Karpas-422 (cell line): ENCODE results near the gene GUCY1A2. TPM values are rescaled to one million over a fixed set of nuclear protein-coding genes. Genes with fewer than 3 reads are reported as not detected.

ENCODE experiments used
- DNase-seq: peaks from one replicate; pipeline ENCODE4 v3.0.0-alpha.2; 2015
- H2AFZ ChIP-seq: fragments of 200-600 bp; sonication (generic); 2 replicates; pipeline ENCODE4 v1.6.1; 2014; ENCODE audit warnings: antibody characterized with exemption, low read length, mixed read lengths
- H3K27ac ChIP-seq: fragments of 200-600 bp; sonication (generic); 2 replicates; pipeline ENCODE4 v1.5.1; 2014; ENCODE audit warnings: mild to moderate bottlenecking, low read length, moderate library complexity
- H3K27me3 ChIP-seq: fragments of 200-600 bp; sonication (generic); 2 replicates; pipeline ENCODE4 v1.6.1; 2014; ENCODE audit warnings: low read length, mixed read lengths
- H3K36me3 ChIP-seq: fragments of 200-600 bp; sonication (generic); 2 replicates; pipeline ENCODE4 v1.6.1; 2014; ENCODE audit warnings: low read length, mixed read lengths; ENCODE audit not compliant: insufficient read depth
- H3K4me1 ChIP-seq: fragments of 200-600 bp; sonication (generic); 2 replicates; pipeline ENCODE4 v1.6.1; 2014; ENCODE audit warnings: mild to moderate bottlenecking, low read length, mixed read lengths
- H3K4me2 ChIP-seq: fragments of 200-600 bp; sonication (generic); 2 replicates; pipeline ENCODE4 v1.6.1; 2014; ENCODE audit warnings: low read length, low read depth, mild to moderate bottlenecking; ENCODE audit not compliant: poor library complexity, severe bottlenecking
- H3K4me3 ChIP-seq: fragments of 200-600 bp; sonication (generic); 2 replicates; pipeline ENCODE4 v1.5.1; 2014; ENCODE audit warnings: mild to moderate bottlenecking, antibody characterized with exemption, low read length, mixed read lengths
- H3K79me2 ChIP-seq: fragments of 200-600 bp; sonication (generic); 2 replicates; pipeline ENCODE4 v1.6.1; 2014; ENCODE audit warnings: mild to moderate bottlenecking, low read length, mixed read lengths
- H3K9ac ChIP-seq: fragments of 200-600 bp; sonication (generic); 2 replicates; pipeline ENCODE4 v1.6.0; 2014; ENCODE audit warnings: low read length
- H3K9me2 ChIP-seq: fragments of 200-600 bp; sonication (generic), shearing (Covaris generic); replicated peaks from 2 replicates; pipeline ENCODE4 v1.6.0; 2014; ENCODE audit warnings: mild to moderate bottlenecking, low read length, moderate library complexity; ENCODE audit not compliant: insufficient read depth
- H3K9me3 ChIP-seq: fragments of 300-700, 200-600 bp; sonication (generic); 2 replicates; pipeline ENCODE4 v1.6.1; 2014; ENCODE audit warnings: low read length, mixed read lengths
- H4K20me1 ChIP-seq: fragments of 200-600 bp; sonication (generic); 2 replicates; pipeline ENCODE4 v1.6.1; 2014; ENCODE audit warnings: mild to moderate bottlenecking, antibody characterized with exemption, low read length, low read depth; ENCODE audit not compliant: insufficient read depth
- total RNA-seq: library from RNA; depleted of rRNA; stranded (reverse); fragments of >200 nt; shearing (Covaris generic); gene quantifications from 2 replicates; pipeline ENCODE4 v1.2.3, GENCODE V29; 2014; ENCODE audit warnings: low replicate concordance

GUCY1A2 gene
- total RNA-seq, 1 experiment from 2014 or later: 0.04 TPM

GRCh38 chr11:106706355-106706754 is 311.9 kb downstream of the GUCY1A2 start:
- H3K9ac ChIP-seq: no peak overlapping the region
- no peak overlapping the region for H3K27ac ChIP-seq
- DNase-seq: no peak
- no peaks in the 10 kb centered on the region for H3K36me3 ChIP-seq
- H3K9me2 ChIP-seq: no peaks in the 10 kb centered on the region
- H2AFZ ChIP-seq: no peak overlapping the region
- H3K4me1 ChIP-seq: no peaks in the 10 kb centered on the region
- no peaks in the 10 kb centered on the region for H3K27me3 ChIP-seq
- H3K4me3 ChIP-seq: no peak overlapping the region
- no peaks in the 10 kb centered on the region for H3K9me3 ChIP-seq
- H4K20me1 ChIP-seq: no peaks in the 10 kb centered on the region
- H3K4me2 ChIP-seq: no peak overlapping the region
- H3K79me2 ChIP-seq: no peaks in the 10 kb centered on the region

- Histone ChIP-seq H3K4me3 (no peak overlapping the region), H3K79me2 (no peaks in the 10 kb centered on the region), H3K36me3 (no peaks in the 10 kb centered on the region), H3K9ac (no peak overlapping the region), H2AFZ (no peak overlapping the region), H3K9me3 (no peaks in the 10 kb centered on the region), H3K9me2 (no peaks in the 10 kb centered on the region), H3K27me3 (no peaks in the 10 kb centered on the region), H4K20me1 (no peaks in the 10 kb centered on the region), H3K4me2 (no peak overlapping the region), H3K27ac (no peak overlapping the region), H3K4me1 (no peaks in the 10 kb centered on the region)
- no peak for DNase-seq
Measured at GRCh38 chr11:106702805-106703204, 315.5 kb downstream of the GUCY1A2 start.

- no peaks in the 10 kb centered on the region for H3K27me3 ChIP-seq
- no peak overlapping the region for H3K4me2 ChIP-seq
- H2AFZ ChIP-seq: no peak overlapping the region
- no peak overlapping the region for H3K4me3 ChIP-seq
- H3K9ac ChIP-seq: no peak overlapping the region
- no peak for DNase-seq
- no peaks in the 10 kb centered on the region for H4K20me1 ChIP-seq
- H3K27ac ChIP-seq: no peak overlapping the region
- H3K9me3 ChIP-seq: no peaks in the 10 kb centered on the region
- no peaks in the 10 kb centered on the region for H3K36me3 ChIP-seq
- no peaks in the 10 kb centered on the region for H3K79me2 ChIP-seq
- H3K4me1 ChIP-seq: no peaks in the 10 kb centered on the region
- H3K9me2 ChIP-seq: no peaks in the 10 kb centered on the region
Measured at GRCh38 chr11:106697058-106697457, 321.2 kb downstream of the GUCY1A2 start.

- Histone ChIP-seq H3K79me2 (no peaks in the 10 kb centered on the region), H3K27me3 (no peaks in the 10 kb centered on the region), H4K20me1 (no peaks in the 10 kb centered on the region), H3K4me2 (no peak overlapping the region), H3K4me3 (no peak overlapping the region), H3K4me1 (no peaks in the 10 kb centered on the region), H3K27ac (no peak overlapping the region), H3K9me3 (no peaks in the 10 kb centered on the region), H3K36me3 (no peaks in the 10 kb centered on the region), H3K9ac (no peak overlapping the region), H2AFZ (no peak overlapping the region), H3K9me2 (no peaks in the 10 kb centered on the region)
- no peak for DNase-seq
Measured at GRCh38 chr11:106695506-106695905, 322.8 kb downstream of the GUCY1A2 start.

- H3K9ac ChIP-seq: no peak overlapping the region
- no peaks in the 10 kb centered on the region for H3K4me1 ChIP-seq
- no peaks in the 10 kb centered on the region for H3K79me2 ChIP-seq
Measured at GRCh38 chr11:106694501-106694900, 323.8 kb downstream of the GUCY1A2 start.

GRCh38 chr11:106691807-106692365 is 326.4 kb downstream of the GUCY1A2 start:
- Histone ChIP-seq H3K4me1 (no peaks in the 10 kb centered on the region), H3K36me3 (no peaks in the 10 kb centered on the region), H2AFZ (no peak overlapping the region), H3K9ac (no peak overlapping the region), H3K79me2 (no peaks in the 10 kb centered on the region), H3K9me2 (no peaks in the 10 kb centered on the region), H3K4me3 (no peak overlapping the region), H4K20me1 (no peaks in the 10 kb centered on the region), H3K27me3 (no peaks in the 10 kb centered on the region), H3K9me3 (no peaks in the 10 kb centered on the region), H3K27ac (no peak overlapping the region), H3K4me2 (no peak overlapping the region)
- no peak for DNase-seq

More at GRCh38 chr11:106694501-106694900, 323.8 kb downstream of the GUCY1A2 start:
- Histone ChIP-seq H2AFZ (no peak overlapping the region), H3K4me2 (no peak overlapping the region), H4K20me1 (no peaks in the 10 kb centered on the region), H3K36me3 (no peaks in the 10 kb centered on the region), H3K27ac (no peak overlapping the region), H3K9me2 (no peaks in the 10 kb centered on the region), H3K27me3 (no peaks in the 10 kb centered on the region), H3K4me3 (no peak overlapping the region), H3K9me3 (no peaks in the 10 kb centered on the region)
- no peak for DNase-seq

- Histone ChIP-seq H4K20me1 (no peaks in the 10 kb centered on the region), H3K4me2 (no peak overlapping the region), H3K9ac (no peak overlapping the region), H3K79me2 (no peaks in the 10 kb centered on the region), H3K27ac (no peak overlapping the region), H2AFZ (no peak overlapping the region), H3K4me3 (no peak overlapping the region), H3K9me3 (no peaks in the 10 kb centered on the region), H3K27me3 (no peaks in the 10 kb centered on the region), H3K4me1 (no peaks in the 10 kb centered on the region), H3K36me3 (no peaks in the 10 kb centered on the region), H3K9me2 (no peaks in the 10 kb centered on the region)
- DNase-seq: no peak
Measured at GRCh38 chr11:106690923-106691322, 327.4 kb downstream of the GUCY1A2 start.

- H3K36me3 ChIP-seq: no peaks in the 10 kb centered on the region
- no peak overlapping the region for H3K9ac ChIP-seq
- no peak overlapping the region for H2AFZ ChIP-seq
- no peak overlapping the region for H3K4me3 ChIP-seq
- no peak for DNase-seq
- no peaks in the 10 kb centered on the region for H4K20me1 ChIP-seq
- H3K27me3 ChIP-seq: no peaks in the 10 kb centered on the region
- no peak overlapping the region for H3K4me2 ChIP-seq
- no peaks in the 10 kb centered on the region for H3K4me1 ChIP-seq
- no peak overlapping the region for H3K27ac ChIP-seq
- no peaks in the 10 kb centered on the region for H3K9me2 ChIP-seq
- no peaks in the 10 kb centered on the region for H3K79me2 ChIP-seq
- no peaks in the 10 kb centered on the region for H3K9me3 ChIP-seq
Measured at GRCh38 chr11:106684944-106685343, 333.3 kb downstream of the GUCY1A2 start.

- Histone ChIP-seq H3K4me1 (no peaks in the 10 kb centered on the region), H3K4me3 (no peak overlapping the region), H4K20me1 (no peaks in the 10 kb centered on the region), H3K9me3 (no peaks in the 10 kb centered on the region), H3K36me3 (no peaks in the 10 kb centered on the region), H3K79me2 (no peaks in the 10 kb centered on the region), H3K9ac (no peak overlapping the region), H3K27me3 (no peaks in the 10 kb centered on the region), H3K27ac (no peak overlapping the region), H3K4me2 (no peak overlapping the region), H3K9me2 (no peaks in the 10 kb centered on the region), H2AFZ (no peak overlapping the region)
- no peak for DNase-seq
Measured at GRCh38 chr11:106683435-106683834, 334.8 kb downstream of the GUCY1A2 start.
